GM10266 (cell line): Measurements from ENCODE around the gene TOP1.

Experiments
- DNase-seq: peaks from one replicate; pipeline ENCODE4 v3.0.0; 2012; ENCODE audit errors: extremely low spot score
- CTCF ChIP-seq: IDR thresholded peaks from 2 replicates; pipeline ENCODE4 v1.5.1; 2012; ENCODE audit warnings: mild to moderate bottlenecking, low read depth; ENCODE audit not compliant: control insufficient read depth, insufficient read depth; ENCODE audit errors: missing control alignments

Gene TOP1

DNA sequence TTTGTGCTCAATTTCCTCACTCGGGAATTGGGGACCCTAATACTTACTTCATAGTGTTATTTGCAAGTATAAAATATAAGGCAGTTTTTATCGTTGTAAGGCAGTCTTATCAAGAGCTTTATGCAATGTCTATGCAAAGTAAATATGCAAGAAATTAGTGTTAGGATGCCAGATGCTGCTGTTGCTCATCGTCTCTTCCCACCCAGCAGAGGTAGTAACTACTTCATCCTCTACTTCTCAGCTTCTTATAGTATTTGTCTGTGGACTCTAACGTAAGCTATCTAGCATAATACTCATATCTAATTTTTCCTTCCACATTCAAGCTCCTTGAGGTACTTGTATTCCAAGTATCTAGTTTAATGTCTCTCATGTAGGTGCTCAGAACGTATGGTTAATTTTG lies 120.3 kb downstream of the TOP1 start:
- no peak for DNase-seq
- TF ChIP-seq CTCF, result no peak

DNA sequence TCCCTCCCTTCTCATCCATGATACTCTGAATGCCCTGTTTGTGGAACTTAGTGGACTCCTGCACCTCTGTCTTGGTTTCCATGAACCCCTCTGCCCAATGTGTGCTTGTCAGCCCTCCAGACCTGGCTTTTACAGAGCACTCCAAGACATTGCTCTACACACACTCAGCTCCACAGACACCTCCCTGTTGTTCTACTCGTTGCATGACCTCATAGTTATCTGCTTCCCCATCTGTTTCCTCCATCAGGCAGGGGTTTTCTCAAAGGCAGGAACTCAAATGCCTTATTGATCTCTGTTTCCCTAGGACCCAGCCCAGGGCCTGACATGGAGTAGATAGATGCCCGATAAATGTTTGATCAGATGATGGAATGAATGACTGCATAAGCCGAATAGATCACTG lies 122.0 kb downstream of the TOP1 start:
- no peak for DNase-seq
- TF ChIP-seq CTCF, result no peak

- no peak for DNase-seq
- no peak for TF ChIP-seq CTCF
These were observed 122.7 kb downstream of the TOP1 start for GRCh38 chr20:41151134-41151869.

DNA sequence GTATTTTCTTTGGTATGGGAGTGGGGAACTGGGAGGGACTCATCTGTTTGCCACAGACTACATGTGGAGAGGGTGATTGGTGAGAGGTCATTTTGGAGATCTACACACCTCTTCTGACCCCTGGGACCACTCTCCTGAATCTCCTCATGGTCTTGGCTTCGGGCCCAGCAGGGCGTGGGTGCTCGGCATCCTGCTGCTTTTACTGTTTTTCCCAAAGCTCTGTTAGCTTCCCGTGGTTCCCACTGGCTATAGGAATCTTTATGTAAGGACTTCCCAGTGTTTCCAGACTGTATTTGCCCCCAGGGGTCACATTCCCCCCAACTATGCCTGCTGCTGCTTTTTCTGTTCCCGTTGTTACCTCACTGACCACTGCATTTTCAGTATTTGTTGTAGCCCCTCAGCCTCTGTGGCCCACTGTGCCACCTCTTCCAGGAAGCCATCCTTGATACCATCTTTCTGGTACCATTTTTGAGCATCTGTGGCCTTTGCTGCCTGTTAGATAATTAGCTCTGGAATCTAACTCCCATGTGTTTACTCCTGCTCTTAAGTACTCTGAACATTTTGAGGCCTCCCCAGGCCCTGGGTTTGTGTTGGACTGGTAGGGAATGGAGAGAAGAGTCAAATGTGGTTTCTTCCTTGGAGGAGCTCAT lies 123.6 kb downstream of the TOP1 start:
- no peak for TF ChIP-seq CTCF
- DNase-seq, result no peak

DNA sequence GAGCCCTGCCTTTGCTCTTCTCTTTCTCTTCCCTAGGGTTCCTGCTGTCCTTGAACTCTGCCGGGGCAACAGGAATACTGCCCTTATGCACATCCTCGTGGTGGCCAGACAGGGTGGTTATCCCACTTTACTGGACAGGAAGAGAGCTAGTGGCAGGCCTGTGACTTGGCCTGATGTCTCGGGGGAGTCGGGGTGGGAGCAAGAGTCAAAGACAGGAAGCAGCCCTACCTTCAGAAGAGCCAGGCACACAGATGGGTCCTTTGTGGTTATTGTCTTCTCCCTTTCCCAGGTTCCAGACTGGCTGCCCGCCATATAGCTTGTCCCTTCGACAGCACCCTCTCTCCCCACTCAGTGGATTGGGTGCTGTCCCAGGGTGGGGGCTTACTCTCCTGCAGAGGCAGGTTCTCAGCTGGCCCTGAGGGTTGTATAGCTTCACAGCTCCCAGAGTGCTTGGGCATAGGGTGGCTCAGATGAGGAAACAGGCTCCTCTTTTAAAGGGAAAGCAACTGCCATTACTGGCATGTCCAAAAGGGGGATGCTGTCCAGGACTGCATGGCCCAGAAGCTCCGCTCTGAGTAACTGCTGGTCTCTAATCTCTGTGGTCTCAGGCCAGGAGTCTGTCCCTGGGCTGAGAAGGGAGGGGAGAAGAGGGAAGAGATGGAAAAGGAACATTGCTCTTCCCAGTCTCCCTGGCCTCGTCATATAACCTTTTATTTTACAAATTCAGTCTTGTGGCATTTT lies 126.0 kb downstream of the TOP1 start:
- no peak for TF ChIP-seq CTCF
- DNase-seq, result no peak

DNA sequence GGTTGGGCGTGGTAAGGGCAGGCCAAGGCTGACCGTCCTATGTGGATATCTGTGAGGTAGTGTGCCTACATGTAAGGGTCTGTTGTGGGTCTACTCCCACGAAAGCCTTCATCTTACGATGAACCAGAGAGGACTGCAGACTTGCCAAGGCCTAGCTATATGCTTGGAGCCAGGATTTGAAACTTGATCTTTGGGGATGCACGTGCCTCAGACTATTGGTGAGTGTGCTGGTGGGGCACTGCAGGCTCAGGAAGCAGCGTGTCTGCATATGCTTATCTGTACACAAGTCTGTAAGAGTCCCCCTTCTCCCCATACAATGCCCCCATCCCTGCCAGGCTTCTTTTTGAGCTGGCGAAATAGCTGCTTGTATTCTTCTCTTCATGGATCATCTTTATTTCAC lies 126.6 kb downstream of the TOP1 start:
- TF ChIP-seq CTCF, result no peak
- DNase-seq, result no peak
